CD14-positive monocyte (primary cell): ENCODE data around the gene JARID2. TPM values are rescaled to one million over a fixed set of nuclear protein-coding genes. Genes with fewer than 3 reads are reported as not detected.

Source experiments
- DNase-seq, 3 donors: peaks; one replicate each; pipeline ENCODE4 v3.0.0-alpha.2; 2011 to 2022
- H2AFZ ChIP-seq: 2 replicates; pipeline ENCODE4 v1.6.0; 2012; ENCODE audit warnings: mild to moderate bottlenecking, low read depth, low read length, inconsistent platforms; ENCODE audit not compliant: insufficient read depth, poor library complexity, severe bottlenecking
- H3K27ac ChIP-seq, 2 donors: 1 replicate in 1 of 2; 2 replicates in 1 of 2; pipeline ENCODE4 v1.5.1; 2012 to 2013; ENCODE audit warnings: low read length in 2 of 2, control low read depth in 1 of 2, inconsistent platforms in 1 of 2, low read depth in 1 of 2, mild to moderate bottlenecking in 1 of 2
- H3K27me3 ChIP-seq, 2 donors: one replicate each; pipeline versions ENCODE4 v1.6.0 to v1.6.1; 2011 to 2013; ENCODE audit warnings: low read length in 2 of 2; ENCODE audit not compliant: control insufficient read depth in 2 of 2, insufficient read depth in 2 of 2
- H3K36me3 ChIP-seq, 2 donors: replicated peaks in 1 of 2; 1 replicate in 1 of 2; 2 replicates in 1 of 2; pipeline versions ENCODE4 v1.5.1 to v1.6.1; 2012 to 2013; ENCODE audit warnings: low read length in 2 of 2, control low read depth in 1 of 2, inconsistent platforms in 1 of 2, mild to moderate bottlenecking in 1 of 2; ENCODE audit not compliant: insufficient read depth in 2 of 2, control insufficient read depth in 1 of 2
- H3K4me1 ChIP-seq, 2 donors: 1 replicate in 1 of 2; 2 replicates in 1 of 2; pipeline versions ENCODE4 v1.5.1 to v1.6.1; 2012 to 2013; ENCODE audit warnings: low read length in 2 of 2, control low read depth in 1 of 2, inconsistent platforms in 1 of 2, mild to moderate bottlenecking in 1 of 2, moderate library complexity in 1 of 2; ENCODE audit not compliant: insufficient read depth in 2 of 2, control insufficient read depth in 1 of 2
- H3K4me2 ChIP-seq: replicated peaks from 2 replicates; pipeline ENCODE3; 2012; ENCODE audit warnings: low read length, moderate library complexity, mild to moderate bottlenecking; ENCODE audit not compliant: poor library complexity, severe bottlenecking; ENCODE audit errors: extremely low read depth
- H3K4me3 ChIP-seq, 3 experiments: fragments of 200-600 bp in 1 of 3; sonication (generic) in 1 of 3; replicated peaks in 1 of 3; 1 replicate in 2 of 3; 2 replicates in 1 of 3; pipeline ENCODE4 v1.5.1; 2011 to 2013; ENCODE audit warnings: low read length in 3 of 3, mild to moderate bottlenecking in 3 of 3, control low read depth in 2 of 3, low read depth in 2 of 3, inconsistent platforms in 1 of 3, moderate library complexity in 1 of 3
- H3K79me2 ChIP-seq: 2 replicates; pipeline ENCODE4 v1.6.0; 2012; ENCODE audit warnings: mild to moderate bottlenecking, control low read depth, inconsistent platforms, low read length, moderate library complexity; ENCODE audit not compliant: insufficient read depth
- H3K9ac ChIP-seq: 2 replicates; pipeline ENCODE4 v1.6.0; 2017; ENCODE audit warnings: low read length, mild to moderate bottlenecking; ENCODE audit not compliant: insufficient read depth, poor library complexity, severe bottlenecking
- H3K9me3 ChIP-seq, 2 donors: replicated peaks in 1 of 2; 1 replicate in 1 of 2; 2 replicates in 1 of 2; pipeline versions ENCODE4 v1.5.1 to v1.6.1; 2012 to 2013; ENCODE audit warnings: low read length in 2 of 2, control low read depth in 1 of 2; ENCODE audit not compliant: control insufficient read depth in 1 of 2, insufficient read depth in 1 of 2
- H4K20me1 ChIP-seq: 2 replicates; pipeline ENCODE4 v1.6.0; 2012; ENCODE audit warnings: mild to moderate bottlenecking, low read length, control low read depth, moderate library complexity; ENCODE audit not compliant: insufficient read depth
- H3K27ac Mint-ChIP-seq, 7 donors: one replicate each; pipeline ENCODE4 v1.8.0; 2020; ENCODE audit warnings: mild to moderate bottlenecking in 7 of 7, mixed read lengths in 7 of 7, moderate library complexity in 6 of 7, inconsistent platforms in 2 of 7
- H3K27me3 Mint-ChIP-seq, 3 donors: one replicate each; pipeline ENCODE4 v1.8.0; 2021 to 2022; ENCODE audit warnings: low read depth in 3 of 3, mild to moderate bottlenecking in 3 of 3, mixed read lengths in 3 of 3, moderate library complexity in 3 of 3, inconsistent platforms in 1 of 3
- H3K36me3 Mint-ChIP-seq, 2 donors: one replicate each; pipeline ENCODE4 v1.8.0; 2020; ENCODE audit warnings: mixed read lengths in 2 of 2, inconsistent platforms in 1 of 2, mild to moderate bottlenecking in 1 of 2
- H3K4me1 Mint-ChIP-seq: one replicate; pipeline ENCODE4 v1.8.0; 2020; ENCODE audit warnings: mild to moderate bottlenecking, mixed read lengths
- H3K4me3 Mint-ChIP-seq, 2 donors: one replicate each; pipeline ENCODE4 v1.8.0; 2020; ENCODE audit warnings: mild to moderate bottlenecking in 2 of 2, mixed read lengths in 2 of 2, moderate library complexity in 1 of 2
- H3K9me3 Mint-ChIP-seq, 7 donors: one replicate each; pipeline ENCODE4 v1.8.0; 2020 to 2022; ENCODE audit warnings: mixed read lengths in 7 of 7, mild to moderate bottlenecking in 6 of 7, moderate library complexity in 6 of 7, inconsistent platforms in 2 of 7
- WGBS: methylation state at CpG from one replicate; pipeline ENCODE4 v1.1.5; 2013; ENCODE audit warnings: missing lambda C conversion rate; ENCODE audit not compliant: insufficient coverage; 5-methylcytosine and 5-hydroxymethylcytosine counted together
- intact Hi-C, 2 donors: fragments of 100-400 bp; cut with micrococcal nuclease; formaldehyde crosslinking; loops; one replicate each; pipeline versions ENCODE4 v1.15.0 to v1.15.1; 2023
- polyA plus RNA-seq, 3 donors: library from polyadenylated mRNA; depleted of rRNA in 1 of 3; unstranded in 2 of 3; stranded (reverse) in 1 of 3; fragments of 300-500 nt in 2 of 3; fragments of >200 nt in 1 of 3; fragmentation: Illumina TruSeq in 2 of 3; gene quantifications; 1 replicate in 2 of 3; 2 replicates in 1 of 3; pipeline ENCODE4 v1.2.3, GENCODE V29; 2012 to 2021
- TF ChIP-seq, protein P1 (sequence below): fragments of 200-600 bp; IDR thresholded peaks from one replicate; pipeline ENCODE4 v1.8.0; 2022; ENCODE audit warnings: antibody characterized with exemption, mild to moderate bottlenecking

JARID2 gene
- polyA plus RNA-seq, 3 donors = 6.8 to 17.5 (median 12.5) TPM

DNA sequence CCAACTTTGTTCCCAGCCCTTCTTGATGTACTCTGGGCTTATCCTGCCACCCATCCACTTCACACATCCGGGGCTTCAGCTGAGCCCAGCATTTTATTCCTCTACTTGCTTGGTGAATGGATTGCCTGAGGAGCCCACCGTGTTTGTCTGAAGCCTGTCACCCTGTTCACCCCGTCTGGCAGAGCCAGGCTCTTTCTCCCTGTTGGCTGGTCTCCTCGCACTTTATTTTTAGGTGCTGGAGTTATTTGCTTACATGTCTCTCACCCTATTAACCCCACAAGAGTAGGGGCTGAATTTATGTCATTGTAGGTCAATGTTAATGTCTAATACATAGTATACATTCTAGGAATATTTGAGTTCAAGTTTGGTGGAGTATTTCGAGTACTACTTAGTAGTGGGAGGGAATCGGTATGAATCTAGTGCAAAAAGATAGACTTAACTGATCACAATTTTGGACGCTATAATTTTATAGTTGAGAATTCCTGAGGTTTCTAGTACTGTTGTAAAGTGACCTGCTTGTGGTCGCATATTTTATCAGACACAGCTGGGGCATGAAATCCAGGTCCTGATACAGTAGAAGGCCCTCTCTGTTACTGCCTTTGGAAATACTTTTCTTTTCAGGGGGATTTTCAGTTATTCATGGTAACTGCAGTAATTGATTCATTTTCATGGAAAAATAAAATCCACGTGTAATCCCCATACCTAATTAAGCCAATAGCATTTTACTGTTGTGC, 10.8 kb downstream of the JARID2 start:
- Mint-ChIP-seq H3K9me3 (no peaks in the 10 kb centered on the region), H3K27ac (peak overlapping the region in 4 of 7 donors; percentile 17 to 90 (median 34)), H3K27me3 (no peaks in the 10 kb centered on the region), H3K4me1 (peaks cover 95% of the 10 kb centered on the region), H3K4me3 (peak overlapping the region in 1 of 2 donors; percentile 4), H3K36me3 (peaks cover 56 to 78% of the 10 kb centered on the region in 2 donors)
- 82% methylated on average over 4 of the region's 9 CpGs for WGBS
- H3K9me3 ChIP-seq = no peaks in the 10 kb centered on the region
- H3K27me3 ChIP-seq = no peaks in the 10 kb centered on the region
- H3K4me2 ChIP-seq = no peak overlapping the region
- H3K27ac ChIP-seq = no peak overlapping the region
- intact Hi-C loops = loop anchor here in 1 of 2 donors (5.0 kb wide), 1 partner anchor 41 kb away; no protein-coding TSS in a partner anchor
- DNase-seq = no peak
- peaks cover 100% of the 10 kb centered on the region for H3K79me2 ChIP-seq
- no peak overlapping the region for H2AFZ ChIP-seq
- TF ChIP-seq, protein P1, sequence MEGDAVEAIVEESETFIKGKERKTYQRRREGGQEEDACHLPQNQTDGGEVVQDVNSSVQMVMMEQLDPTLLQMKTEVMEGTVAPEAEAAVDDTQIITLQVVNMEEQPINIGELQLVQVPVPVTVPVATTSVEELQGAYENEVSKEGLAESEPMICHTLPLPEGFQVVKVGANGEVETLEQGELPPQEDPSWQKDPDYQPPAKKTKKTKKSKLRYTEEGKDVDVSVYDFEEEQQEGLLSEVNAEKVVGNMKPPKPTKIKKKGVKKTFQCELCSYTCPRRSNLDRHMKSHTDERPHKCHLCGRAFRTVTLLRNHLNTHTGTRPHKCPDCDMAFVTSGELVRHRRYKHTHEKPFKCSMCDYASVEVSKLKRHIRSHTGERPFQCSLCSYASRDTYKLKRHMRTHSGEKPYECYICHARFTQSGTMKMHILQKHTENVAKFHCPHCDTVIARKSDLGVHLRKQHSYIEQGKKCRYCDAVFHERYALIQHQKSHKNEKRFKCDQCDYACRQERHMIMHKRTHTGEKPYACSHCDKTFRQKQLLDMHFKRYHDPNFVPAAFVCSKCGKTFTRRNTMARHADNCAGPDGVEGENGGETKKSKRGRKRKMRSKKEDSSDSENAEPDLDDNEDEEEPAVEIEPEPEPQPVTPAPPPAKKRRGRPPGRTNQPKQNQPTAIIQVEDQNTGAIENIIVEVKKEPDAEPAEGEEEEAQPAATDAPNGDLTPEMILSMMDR = no peak
- H3K9ac ChIP-seq = no peak overlapping the region
- H3K4me1 ChIP-seq = peaks cover 58 to 85% of the 10 kb centered on the region in 2 donors
- no peak overlapping the region for H3K4me3 ChIP-seq
- peaks cover 2 to 10% of the 10 kb centered on the region in 2 donors for H3K36me3 ChIP-seq
- peaks cover 100% of the 10 kb centered on the region for H4K20me1 ChIP-seq

DNA sequence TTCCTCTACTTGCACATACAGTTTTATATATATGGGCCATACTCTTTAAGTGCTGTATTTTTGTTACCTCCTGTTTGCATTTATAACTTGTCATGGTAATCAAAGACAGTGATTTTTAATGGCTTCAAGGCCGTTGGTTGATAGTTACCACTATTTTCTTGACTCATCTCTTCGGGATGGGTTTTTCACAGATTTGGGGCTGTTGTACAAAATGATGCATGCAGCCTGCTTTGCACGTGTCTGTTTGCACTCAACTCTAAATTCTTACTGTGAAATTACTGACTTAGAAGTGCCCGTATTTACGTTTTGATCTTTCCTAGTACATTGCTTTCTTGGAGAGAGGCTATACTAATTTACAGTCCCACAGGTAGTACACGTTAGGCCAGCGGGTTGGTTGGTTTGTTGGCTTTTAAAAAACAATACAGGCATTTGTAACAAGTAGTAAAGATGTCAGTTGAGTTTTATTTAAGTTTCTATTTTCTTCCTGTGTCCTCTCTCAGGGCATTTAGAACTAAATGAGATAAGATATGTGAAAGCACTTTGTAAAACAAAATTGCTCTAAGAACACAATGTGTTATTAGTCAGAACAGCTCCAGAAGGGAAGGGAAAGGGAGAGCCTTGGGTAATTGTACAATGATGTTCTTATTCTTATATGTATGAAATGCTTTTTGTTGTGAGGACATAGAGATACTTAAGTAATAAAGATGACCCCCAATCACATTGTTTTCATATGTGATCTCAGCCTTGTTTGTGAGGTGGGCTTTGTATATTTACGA, 11.7 kb downstream of the JARID2 start:
- TF ChIP-seq, protein P1 = no peak
- no peaks in the 10 kb centered on the region for H3K27me3 ChIP-seq
- H3K4me3 ChIP-seq = no peak overlapping the region
- Mint-ChIP-seq H3K36me3 (peaks cover 59 to 76% of the 10 kb centered on the region in 2 donors), H3K9me3 (no peaks in the 10 kb centered on the region), H3K4me3 (no peak overlapping the region), H3K27ac (peak overlapping the region in 3 of 7 donors; percentile 15 to 54 (median 42)), H3K27me3 (no peaks in the 10 kb centered on the region), H3K4me1 (peaks cover 93% of the 10 kb centered on the region)
- no peak for DNase-seq
- peaks cover 100% of the 10 kb centered on the region for H3K79me2 ChIP-seq
- intact Hi-C loops = loop anchor here in 1 of 2 donors (5.0 kb wide), 1 partner anchor 40 kb away; no protein-coding TSS in a partner anchor
- H3K36me3 ChIP-seq = peaks cover 2 to 10% of the 10 kb centered on the region in 2 donors
- H2AFZ ChIP-seq = no peak overlapping the region
- peaks cover 100% of the 10 kb centered on the region for H4K20me1 ChIP-seq
- no peak overlapping the region for H3K4me2 ChIP-seq
- 85% methylated on average over 5 of the region's 8 CpGs for WGBS
- H3K9ac ChIP-seq = no peak overlapping the region
- H3K27ac ChIP-seq = peak overlapping the region in 1 of 2 donors; percentile 23
- H3K4me1 ChIP-seq = peaks cover 51 to 90% of the 10 kb centered on the region in 2 donors
- H3K9me3 ChIP-seq = no peaks in the 10 kb centered on the region
